Endothelial cell of umbilical vein (primary cell): Measurements from ENCODE around the gene NLRP6. TPM values are rescaled to one million over a fixed set of nuclear protein-coding genes. Genes with fewer than 3 reads are reported as not detected.

ENCODE experiments used
- BruUV-seq: library from RNA; stranded (reverse); fragments of 400-500 nt; replicated peaks from 2 replicates; lab custom pipeline; 2021; lab: Mats Ljungman, UMichigan
- CTCF ChIA-PET: fragments of 300-600, 350-600 bp; sonication (Branson Sonifier 250); formaldehyde crosslinking; loops from one replicate; lab custom pipeline; 2021; ENCODE audit warnings: antibody characterized with exemption, inconsistent platforms; lab: Charles Lee
- POLR2A ChIA-PET: fragments of 300-600, 350-600 bp; sonication (Branson Sonifier 250); formaldehyde crosslinking; loops from one replicate; lab custom pipeline; 2021; ENCODE audit warnings: antibody characterized with exemption, inconsistent platforms; lab: Charles Lee
- DNase-seq: peaks from one replicate; pipeline ENCODE4 v3.0.0-alpha.2; 2011; ENCODE audit warnings: low read depth, low spot score
- FAIRE-seq: peaks from 2 replicates; lab custom pipeline; 2011; peaks lifted over from hg19 to GRCh38; lab: Jason Lieb, UNC
- H2AFZ ChIP-seq: 2 replicates; pipeline ENCODE4 v1.6.0; 2012; ENCODE audit warnings: low read depth, low read length, control low read depth, inconsistent platforms
- H3K27ac ChIP-seq: 2 replicates; pipeline ENCODE4 v1.5.1; 2011; ENCODE audit warnings: low read depth, mild to moderate bottlenecking, control low read depth, low read length, moderate library complexity; ENCODE audit not compliant: insufficient read depth
- H3K27me3 ChIP-seq, 2 experiments: 2 replicates each; pipeline versions ENCODE4 v1.6.0 to v1.6.1; 2011; ENCODE audit warnings: low read length in 2 of 2, mixed read lengths in 1 of 2; ENCODE audit not compliant: control insufficient read depth in 2 of 2, insufficient read depth in 2 of 2
- H3K36me3 ChIP-seq, 2 experiments: 2 replicates in 1 of 2; 3 replicates in 1 of 2; pipeline ENCODE4 v1.5.1; 2011; ENCODE audit warnings: low read length in 2 of 2, mild to moderate bottlenecking in 1 of 2, moderate library complexity in 1 of 2; ENCODE audit not compliant: control insufficient read depth in 2 of 2, insufficient read depth in 2 of 2; ENCODE audit errors: extremely low read depth in 1 of 2
- H3K4me1 ChIP-seq: 3 replicates; pipeline ENCODE4 v1.5.1; 2011; ENCODE audit warnings: mild to moderate bottlenecking, low read length; ENCODE audit not compliant: control insufficient read depth, insufficient read depth; ENCODE audit errors: extremely low read depth
- H3K4me2 ChIP-seq: 2 replicates; pipeline ENCODE4 v1.6.1; 2011; ENCODE audit warnings: low read length, control low read depth, mixed read lengths; ENCODE audit not compliant: insufficient read depth
- H3K4me3 ChIP-seq, 3 experiments: fragments of 200-600 bp in 1 of 3; sonication (generic), shearing (Covaris generic) in 1 of 3; replicated peaks in 1 of 3; 2 replicates each; pipeline ENCODE4 v1.5.1; 2011 to 2016; ENCODE audit warnings: control low read depth in 3 of 3, low read length in 3 of 3, mild to moderate bottlenecking in 2 of 3, inconsistent platforms in 1 of 3, low read depth in 1 of 3, moderate library complexity in 1 of 3; ENCODE audit not compliant: insufficient read depth in 1 of 3
- H3K79me2 ChIP-seq: 2 replicates; pipeline ENCODE4 v1.6.0; 2012; ENCODE audit warnings: low read length, inconsistent platforms; ENCODE audit not compliant: control insufficient read depth, insufficient read depth
- H3K9ac ChIP-seq: replicated peaks from 2 replicates; pipeline ENCODE3; 2011; ENCODE audit warnings: low read length, control low read depth; ENCODE audit not compliant: insufficient read depth; ENCODE audit errors: extremely low read depth
- H3K9me1 ChIP-seq: replicated peaks from 3 replicates; pipeline ENCODE4 v1.6.0; 2011; ENCODE audit warnings: mild to moderate bottlenecking, low read length; ENCODE audit not compliant: control insufficient read depth, insufficient read depth; ENCODE audit errors: extremely low read depth
- H3K9me3 ChIP-seq: replicated peaks from 2 replicates; pipeline ENCODE4 v1.5.1; 2012; ENCODE audit warnings: low read length, inconsistent platforms; ENCODE audit not compliant: control insufficient read depth, insufficient read depth
- H4K20me1 ChIP-seq: replicated peaks from 2 replicates; pipeline ENCODE3; 2011; ENCODE audit warnings: mild to moderate bottlenecking, low read length; ENCODE audit not compliant: control insufficient read depth, insufficient read depth; ENCODE audit errors: extremely low read depth
- CTCF ChIP-seq, 2 donors: IDR thresholded peaks; 1 replicate in 1 of 2; 2 replicates in 1 of 2; pipeline ENCODE4 v1.5.1; 2011; ENCODE audit warnings: low read length in 2 of 2, mild to moderate bottlenecking in 2 of 2, moderate library complexity in 2 of 2, control low read depth in 1 of 2, inconsistent platforms in 1 of 2, low read depth in 1 of 2; ENCODE audit not compliant: insufficient read depth in 1 of 2; ENCODE audit errors: extremely low read depth in 1 of 2
- EZH2 ChIP-seq: IDR thresholded peaks from 2 replicates; pipeline ENCODE4 v1.6.1; 2012; ENCODE audit warnings: borderline replicate concordance, low read depth, mild to moderate bottlenecking, moderate library complexity, low read length, inconsistent platforms; ENCODE audit not compliant: severe bottlenecking
- FOS ChIP-seq: IDR thresholded peaks from 2 replicates; pipeline ENCODE4 v1.6.1; 2011; ENCODE audit warnings: mild to moderate bottlenecking, low read length, moderate library complexity, borderline replicate concordance; ENCODE audit not compliant: insufficient read depth
- GATA2 ChIP-seq: IDR thresholded peaks from 2 replicates; pipeline ENCODE4 v1.7.0; 2011; ENCODE audit warnings: low read depth, mild to moderate bottlenecking, moderate library complexity, mixed read lengths, low read length; ENCODE audit not compliant: insufficient read length, insufficient read depth
- JUN ChIP-seq: IDR thresholded peaks from 2 replicates; pipeline ENCODE4 v1.6.1; 2011; ENCODE audit warnings: borderline replicate concordance, low read depth; ENCODE audit not compliant: insufficient read length, insufficient read depth
- MAX ChIP-seq: IDR thresholded peaks from 2 replicates; pipeline ENCODE4 v1.6.1; 2011; ENCODE audit not compliant: insufficient read depth, insufficient read length
- MYC ChIP-seq: IDR thresholded peaks from one replicate; pipeline ENCODE4 v1.6.1; 2011; ENCODE audit warnings: mild to moderate bottlenecking, low read depth, low read length
- POLR2A ChIP-seq: IDR thresholded peaks from 2 replicates; pipeline ENCODE4 v1.6.1; 2012; ENCODE audit warnings: low read depth, mild to moderate bottlenecking, control low read depth, low read length
- POLR2AphosphoS5 ChIP-seq: IDR thresholded peaks from 2 replicates; pipeline ENCODE4 v1.6.1; 2012; ENCODE audit warnings: low read depth, mild to moderate bottlenecking, control low read depth, low read length, moderate library complexity; ENCODE audit not compliant: insufficient read depth
- dilution Hi-C: fragments of 300-500 bp; cut with MboI; formaldehyde crosslinking; loops from one replicate; pipeline ENCODE4 v1.15.0; 2019; ENCODE audit warnings: low sequenced_read_pairs; ENCODE audit not compliant: extremely low pct_ligation_motif_present
- intact Hi-C: fragments of 100-400 bp; cut with micrococcal nuclease; formaldehyde crosslinking; loops from one replicate; pipeline ENCODE4 v1.10.0; 2022
- polyA plus RNA-seq, 4 experiments: library from polyadenylated mRNA; depleted of rRNA in 3 of 4; stranded (reverse) in 3 of 4; unstranded in 1 of 4; fragments of >200 nt; gene quantifications; 2 replicates each; pipeline versions ENCODE4 v1.2.1 to v1.2.3, GENCODE V29; 2011 to 2012; ENCODE audit warnings: missing spikeins in 1 of 4
- total RNA-seq: library from RNA; stranded (reverse); gene quantifications from 2 replicates; pipeline ENCODE4 v1.2.3, GENCODE V29; 2021

The NLRP6 gene
- total and polyA plus RNA-seq, 2 donors (not counting 3 experiments of a cell fraction or from before 2014, with no cell fraction given): not detected

- no peak overlapping the region for H3K4me2 ChIP-seq
- peaks cover 36 to 37% of the 10 kb centered on the region in 2 experiments for H3K27me3 ChIP-seq
- TF ChIP-seq POLR2AphosphoS5 (no peak), GATA2 (no peak), EZH2 (no peak), JUN (no peak), MAX (no peak), FOS (no peak), POLR2A (no peak), MYC (no peak), CTCF (IDR thresholded peaks at IDR 0.05; ENCODE audit: extremely low read depth in 1 of 2, insufficient read depth in 1 of 2, low read depth in 1 of 2, low read length in 2 of 2) (no peak)
- no peak overlapping the region for H3K27ac ChIP-seq
- no peak overlapping the region for H3K9ac ChIP-seq
- no peaks in the 10 kb centered on the region for H3K9me1 ChIP-seq
- CTCF ChIA-PET: interaction anchor here (1.2 to 1.4 kb wide), 2 partner anchors 24 to 32 kb away, joined by 3 read pairs; no protein-coding TSS in a partner anchor
- BruUV-seq: no TSS peak
- no peaks in the 10 kb centered on the region for H3K36me3 ChIP-seq
- no peaks in the 10 kb centered on the region for H3K79me2 ChIP-seq
- no peaks in the 10 kb centered on the region for H3K9me3 ChIP-seq
- POLR2A ChIA-PET: no interaction called here
- no peaks in the 10 kb centered on the region for H4K20me1 ChIP-seq
- intact Hi-C loops: no loop called here
- no peak overlapping the region for H3K4me3 ChIP-seq
- dilution Hi-C loops: no loop called here
- DNase-seq (no peak), FAIRE-seq (no peak)
- H2AFZ ChIP-seq: no peak overlapping the region
- H3K4me1 ChIP-seq: peaks cover 3% of the 10 kb centered on the region
Measured at GRCh38 chr11:284105-285020, 6.2 kb downstream of the NLRP6 start.
